NCI-H187 treated with DMSO at 0.1 percent for 48 hours (cell line): ENCODE measurements around the gene HHAT.

Experiments used
- DNase-seq: peaks from one replicate; lab custom pipeline; 2025; lab: John Stamatoyannopoulos, UW

HHAT gene

DNA sequence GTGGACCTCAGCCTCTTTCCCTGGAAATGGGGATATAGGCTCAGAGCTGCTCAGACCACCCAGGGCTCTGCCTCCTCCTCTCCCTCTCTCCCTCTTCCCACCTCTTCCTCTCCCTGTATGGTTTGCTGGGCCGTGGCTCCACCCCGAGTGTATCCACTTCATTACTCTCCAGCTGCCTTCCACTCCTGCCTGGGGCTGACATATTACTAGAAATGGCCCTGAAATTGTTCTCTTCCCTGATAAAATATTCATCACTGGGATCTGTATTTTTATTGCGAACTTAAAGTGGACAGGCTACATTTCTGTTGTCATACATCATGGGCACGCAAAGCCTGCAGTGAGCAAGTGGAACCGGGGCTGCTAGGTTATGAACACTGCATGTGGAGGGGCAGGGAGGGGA lies 225.0 kb downstream of the HHAT start:
- DNase-seq: no peak

DNA sequence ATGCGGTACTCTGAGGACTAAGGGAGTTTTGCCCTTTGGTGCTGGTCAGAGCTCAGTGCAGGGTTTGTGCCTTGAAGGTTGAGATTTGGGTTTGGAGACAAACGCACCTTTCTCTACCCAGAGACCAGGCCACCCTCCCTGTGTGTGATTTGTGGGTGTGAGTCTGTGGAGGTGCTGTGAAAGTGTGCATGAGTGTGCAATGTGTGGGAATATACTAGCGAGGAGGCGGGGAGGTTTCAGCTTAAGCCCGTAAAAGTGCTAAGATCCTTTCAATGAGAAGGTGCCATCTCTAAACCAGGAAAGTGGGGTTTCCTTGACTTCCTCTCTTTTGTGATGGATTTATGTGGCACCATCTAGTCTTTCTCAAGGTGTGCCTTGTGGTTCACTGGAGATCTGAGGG lies 225.7 kb downstream of the HHAT start:
- DNase-seq: no peak

DNA sequence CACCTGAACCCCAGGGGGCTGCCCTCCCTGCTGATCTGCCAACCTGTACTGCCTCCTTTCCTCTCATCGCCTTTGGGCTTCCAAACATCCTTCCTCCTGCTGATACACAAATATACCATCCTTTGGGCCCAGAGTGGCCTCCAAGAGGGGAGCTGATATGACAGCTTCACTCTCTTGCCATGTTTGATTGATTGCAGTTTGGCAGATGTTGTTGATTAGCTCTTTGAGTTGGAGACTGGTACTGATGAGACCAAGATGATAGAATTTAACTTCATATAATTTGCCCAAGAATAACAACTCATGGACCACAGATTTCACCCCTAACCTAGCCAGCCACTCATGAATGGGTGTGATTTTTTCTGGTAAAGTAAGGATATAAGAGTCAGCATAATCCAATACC lies 227.8 kb downstream of the HHAT start:
- no peak for DNase-seq

DNA sequence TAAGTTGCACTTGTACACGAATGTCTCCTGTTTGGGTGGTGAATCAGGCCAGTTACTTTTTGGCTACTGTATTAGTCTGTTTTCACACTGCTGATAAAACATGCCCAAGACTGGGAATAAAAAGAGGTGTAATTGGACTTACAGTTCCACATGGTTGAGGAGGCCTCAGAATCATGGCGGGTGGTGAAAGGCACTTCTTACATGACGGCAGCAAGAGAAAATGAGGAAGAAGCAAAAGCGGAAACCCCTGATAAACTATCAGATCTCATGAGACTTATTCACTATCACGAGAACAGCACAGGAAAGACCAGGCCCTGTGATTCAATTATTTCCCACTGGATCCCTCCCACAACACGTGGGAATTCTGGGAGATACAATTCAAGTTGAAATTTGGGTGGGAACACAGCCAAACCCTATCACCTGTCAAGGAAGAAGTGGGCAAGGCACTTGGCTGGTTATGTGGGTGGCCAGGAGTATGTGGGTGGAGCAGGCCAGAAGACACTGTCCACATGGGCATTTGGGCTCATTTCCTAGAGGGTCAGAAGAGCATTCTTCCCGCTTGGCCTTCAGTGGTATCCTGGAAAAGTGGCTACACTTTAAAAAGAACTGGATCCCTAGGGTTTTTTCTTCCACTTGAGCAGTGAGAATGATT lies 228.8 kb downstream of the HHAT start:
- DNase-seq: no peak

DNA sequence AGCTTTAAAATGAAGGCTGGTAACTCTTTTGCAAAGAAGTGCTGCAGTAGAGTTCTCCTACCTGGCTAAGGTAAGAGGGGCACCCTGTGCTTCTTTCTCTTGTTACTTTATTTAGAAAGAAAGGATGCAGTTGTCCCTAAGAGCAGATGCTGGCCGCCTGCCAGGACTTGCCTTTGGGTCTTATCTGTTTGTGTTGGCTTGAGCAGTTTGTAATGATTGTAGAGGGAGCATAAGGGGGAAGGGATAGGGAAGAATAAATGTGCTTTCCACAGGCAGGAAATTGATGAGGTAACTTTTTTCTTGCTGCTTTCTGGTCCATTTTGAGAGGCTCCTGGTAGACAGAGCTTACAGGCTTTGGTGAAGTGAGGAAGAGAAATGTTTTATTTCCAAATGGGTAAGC lies 229.6 kb downstream of the HHAT start:
- no peak for DNase-seq

DNA sequence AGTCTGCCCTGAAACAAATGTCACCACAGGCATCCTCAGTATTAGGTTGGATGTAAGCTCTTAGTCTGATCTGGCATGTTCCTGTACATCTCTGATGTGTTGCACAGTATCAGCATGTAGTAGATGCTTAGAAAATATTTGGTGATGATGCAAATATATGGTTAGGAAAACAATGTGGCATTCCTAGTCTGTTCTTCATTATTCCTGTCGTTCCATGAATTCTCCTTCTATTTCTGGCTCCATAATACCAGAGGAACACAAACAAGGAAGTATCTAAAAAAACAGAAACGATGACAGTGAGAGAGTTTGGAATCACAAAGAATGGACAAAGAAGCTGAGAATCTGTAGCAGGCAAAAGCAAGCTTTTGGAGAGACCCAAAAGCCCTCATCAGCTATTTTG lies 236.6 kb downstream of the HHAT start:
- DNase-seq: no peak

DNA sequence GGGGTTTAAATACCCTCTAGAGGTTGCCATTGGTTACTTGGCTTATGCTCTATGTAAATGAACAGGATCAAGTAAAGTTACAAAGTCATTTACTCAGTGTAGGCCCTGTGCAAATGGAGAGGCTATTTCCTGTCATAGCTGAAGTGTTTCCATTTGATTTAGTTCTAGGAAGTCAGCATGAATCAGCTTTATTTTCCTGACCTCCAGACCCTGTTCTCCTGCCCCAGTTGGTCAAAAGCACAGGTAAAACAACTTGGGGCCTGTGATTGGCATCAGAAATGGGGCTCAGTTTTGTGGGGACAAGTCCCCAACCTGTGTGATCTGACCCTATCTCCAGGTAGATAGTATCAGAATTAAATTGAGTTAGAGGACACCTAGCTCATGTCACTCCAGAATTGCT lies 239.9 kb downstream of the HHAT start:
- no peak for DNase-seq

DNA sequence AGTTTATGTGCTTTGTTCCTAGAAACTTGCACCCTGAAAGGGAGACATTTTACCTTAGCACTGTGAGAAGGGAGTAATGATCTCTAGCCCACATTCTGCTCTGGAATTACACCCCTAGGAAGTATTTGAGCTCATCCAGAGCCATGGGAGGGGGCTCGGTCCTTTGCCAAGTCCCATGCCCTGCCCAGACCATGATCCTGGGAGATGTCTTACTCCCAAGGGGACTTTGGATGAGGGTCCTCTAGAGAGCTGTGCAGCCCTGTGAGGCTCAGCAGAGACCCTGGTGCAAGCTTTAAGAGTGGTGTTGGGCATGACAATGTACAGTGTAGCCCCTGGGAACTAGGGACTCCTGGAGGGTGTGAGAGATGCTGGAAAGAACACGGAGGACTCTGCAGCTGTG lies 241.4 kb downstream of the HHAT start:
- no peak for DNase-seq

DNA sequence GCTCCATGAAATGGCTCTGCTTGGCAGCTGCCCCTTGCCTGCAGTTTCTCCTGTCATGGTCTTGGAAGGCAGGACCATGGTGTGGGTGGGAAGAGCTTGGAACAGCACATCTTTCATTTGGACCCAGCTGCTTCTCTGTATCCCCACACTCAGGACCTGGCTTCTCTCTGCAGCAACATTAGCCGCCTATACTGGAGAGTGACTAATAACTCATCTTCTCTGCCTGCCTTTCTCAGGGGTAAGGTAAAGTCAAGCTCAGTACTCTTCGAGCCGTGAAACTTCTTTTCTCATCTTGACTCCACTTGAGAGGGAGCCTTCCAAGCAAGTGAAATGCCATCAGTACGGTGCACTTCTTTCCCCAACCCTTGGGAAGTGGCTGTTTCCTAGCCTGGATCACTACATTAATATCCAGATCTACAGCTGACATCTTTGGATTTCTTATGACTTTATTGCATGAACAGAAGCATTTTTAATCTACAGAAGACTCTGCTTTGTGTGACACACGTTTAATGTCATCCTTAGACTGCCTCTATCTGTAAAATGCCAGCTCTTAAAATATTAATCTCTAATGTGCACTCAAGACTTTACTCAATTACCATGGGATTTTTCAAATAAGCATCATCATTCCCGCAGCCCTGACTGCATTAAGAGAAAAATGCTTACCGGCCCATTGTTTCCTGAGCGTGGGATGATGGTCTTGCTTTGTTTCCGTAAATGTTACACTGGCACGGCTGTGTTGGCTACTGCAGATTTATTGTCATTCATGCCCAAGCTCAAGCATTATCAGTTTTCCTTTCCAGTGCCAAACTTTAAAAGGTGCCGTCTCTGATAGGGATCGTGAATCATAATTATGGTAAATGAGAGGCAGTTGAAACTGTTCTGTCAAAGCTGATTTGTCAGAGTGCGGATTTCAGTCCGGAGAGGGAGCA lies 242.9 kb downstream of the HHAT start:
- DNase-seq: no peak

DNA sequence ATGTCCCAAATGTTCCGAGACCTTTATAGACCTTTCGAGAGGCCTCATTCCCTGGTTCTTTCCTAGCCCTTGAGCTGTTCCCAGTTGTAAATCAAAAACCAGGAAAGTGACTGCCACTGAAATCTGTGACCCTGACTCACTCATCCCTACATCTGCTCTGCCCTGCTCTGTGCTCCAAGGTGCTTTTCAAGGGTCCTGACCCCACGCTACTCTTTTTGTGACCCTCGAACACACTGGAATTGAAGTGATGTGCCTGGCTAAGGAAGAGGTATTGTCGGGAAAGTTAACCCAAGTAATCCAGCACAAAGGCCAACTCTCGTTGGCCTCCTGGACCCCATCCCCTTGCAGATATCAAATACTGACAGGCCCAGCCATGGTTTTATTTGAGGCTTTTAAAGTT lies 244.4 kb downstream of the HHAT start:
- no peak for DNase-seq

DNA sequence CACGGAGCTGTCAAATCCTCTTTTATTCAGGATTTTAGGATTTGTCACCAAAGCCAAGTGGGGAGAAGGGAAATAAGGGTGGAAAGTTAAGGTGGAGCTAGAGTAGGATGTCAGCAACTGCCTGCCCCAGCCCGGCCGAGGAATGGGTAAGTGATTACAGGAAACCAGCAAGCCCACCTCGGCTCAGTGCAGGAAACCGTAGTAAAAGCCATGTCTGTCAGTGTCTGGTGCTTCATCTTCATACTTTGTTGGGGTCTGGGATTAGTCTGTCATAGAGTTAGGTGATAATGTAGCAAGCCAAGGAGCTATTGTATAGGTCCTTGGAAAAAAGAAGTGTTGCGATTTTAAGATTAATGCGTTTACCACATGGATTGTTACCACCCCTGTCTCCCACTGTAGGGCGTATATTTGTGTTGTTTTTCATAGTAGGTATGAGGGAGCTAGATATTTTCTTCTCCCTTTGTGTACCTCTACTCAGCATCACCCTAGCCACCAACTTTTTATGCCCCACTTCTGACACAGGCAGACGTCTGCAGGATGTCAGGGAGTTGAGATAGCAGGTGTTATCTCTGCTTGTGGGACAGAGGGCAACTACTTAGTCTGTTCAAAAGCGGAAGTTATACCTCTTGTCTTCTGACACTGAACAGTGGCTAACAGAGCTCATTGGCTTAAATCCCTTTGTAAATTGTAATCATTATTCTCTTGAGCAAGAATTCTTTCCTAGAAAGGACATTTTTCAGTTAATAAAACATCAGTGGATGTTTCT lies 253.7 kb downstream of the HHAT start:
- no peak for DNase-seq

DNA sequence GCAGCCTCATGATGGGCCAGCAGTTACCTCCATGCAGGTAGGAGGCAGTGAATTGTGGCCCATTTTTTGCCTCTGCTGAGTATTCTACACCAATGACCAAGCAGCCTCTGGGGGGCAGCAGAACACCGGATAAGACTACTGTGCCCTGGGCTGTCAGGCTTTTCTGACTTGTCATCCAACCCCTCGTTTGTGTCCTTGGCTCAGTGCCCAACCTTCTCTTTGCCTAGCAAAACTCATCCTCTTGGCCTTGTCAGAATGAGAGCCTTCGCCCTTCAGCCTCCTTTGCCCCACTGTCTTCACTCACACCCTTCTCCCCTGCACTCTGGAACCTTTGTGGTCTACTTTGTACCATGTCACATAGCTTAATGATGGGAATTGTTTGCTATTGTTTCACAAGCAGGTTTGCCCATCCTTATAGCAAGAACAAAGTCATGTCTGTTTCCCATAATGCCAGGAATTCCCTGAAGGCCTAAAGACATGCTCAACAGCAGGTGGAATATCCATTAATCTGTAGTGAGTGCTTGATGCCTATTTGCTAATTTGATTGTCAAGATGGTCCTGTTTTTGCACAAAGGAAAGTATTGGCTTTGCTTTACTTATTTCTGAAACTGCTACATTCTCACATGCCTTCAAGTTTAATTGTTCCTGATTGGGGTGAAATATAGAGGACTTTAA lies 255.9 kb downstream of the HHAT start:
- DNase-seq: peak; percentile 71

DNA sequence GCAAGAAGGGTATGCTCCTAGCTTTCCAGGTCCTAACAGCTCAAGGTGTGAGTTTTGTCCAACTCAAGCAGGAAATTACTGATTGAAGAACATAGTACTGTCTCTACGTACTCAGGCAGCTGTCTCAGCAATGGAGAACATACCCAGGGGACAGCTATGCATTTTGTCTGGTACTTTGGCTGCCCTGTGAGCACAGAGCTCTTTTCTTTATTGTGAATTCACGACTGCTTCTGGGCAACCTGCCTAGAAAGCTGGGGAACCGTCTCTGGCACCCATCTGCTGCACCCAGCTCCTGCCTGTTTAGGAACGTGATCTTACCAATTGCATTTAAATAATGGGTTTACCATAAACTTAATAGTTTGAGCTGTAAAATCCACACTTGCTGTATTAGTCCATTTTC lies 258.1 kb downstream of the HHAT start:
- no peak for DNase-seq

DNA sequence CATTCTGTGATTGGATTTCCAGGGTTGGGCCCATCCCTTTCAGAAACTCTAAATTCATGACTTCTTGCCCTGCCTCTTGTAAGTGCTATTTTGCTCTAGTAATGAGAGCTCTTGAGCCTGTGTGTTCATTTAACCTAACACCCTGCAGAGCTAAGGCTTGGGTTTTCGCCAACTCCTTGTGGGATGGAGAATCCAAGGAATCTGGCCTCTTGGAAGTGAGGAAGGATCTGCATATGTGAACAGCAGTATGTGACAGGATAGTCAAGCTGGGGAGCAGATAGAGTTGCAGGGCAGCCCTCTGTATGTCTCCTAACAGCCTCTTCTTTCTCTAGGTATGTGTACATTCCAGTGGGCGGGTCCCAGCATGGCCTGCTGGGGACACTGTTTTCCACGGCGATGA lies 258.9 kb downstream of the HHAT start:
- DNase-seq: no peak

DNA sequence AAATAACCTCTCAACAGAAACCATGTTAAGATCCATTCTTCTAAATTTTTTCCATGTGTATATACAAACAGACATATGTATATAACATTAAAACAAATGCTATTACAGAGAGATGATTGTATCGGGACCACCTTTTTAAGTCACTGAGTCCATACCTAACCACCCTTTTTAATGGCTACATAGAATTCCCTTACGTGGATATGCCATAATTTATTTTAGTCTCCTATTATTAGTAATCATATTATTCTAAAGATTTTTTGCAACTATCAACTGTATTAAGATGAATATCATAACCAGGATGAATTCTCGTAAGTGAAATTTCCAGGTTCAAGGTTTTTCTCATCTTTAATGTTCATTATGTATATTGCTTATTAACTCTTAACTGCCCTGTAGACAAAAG lies 259.7 kb downstream of the HHAT start:
- no peak for DNase-seq

DNA sequence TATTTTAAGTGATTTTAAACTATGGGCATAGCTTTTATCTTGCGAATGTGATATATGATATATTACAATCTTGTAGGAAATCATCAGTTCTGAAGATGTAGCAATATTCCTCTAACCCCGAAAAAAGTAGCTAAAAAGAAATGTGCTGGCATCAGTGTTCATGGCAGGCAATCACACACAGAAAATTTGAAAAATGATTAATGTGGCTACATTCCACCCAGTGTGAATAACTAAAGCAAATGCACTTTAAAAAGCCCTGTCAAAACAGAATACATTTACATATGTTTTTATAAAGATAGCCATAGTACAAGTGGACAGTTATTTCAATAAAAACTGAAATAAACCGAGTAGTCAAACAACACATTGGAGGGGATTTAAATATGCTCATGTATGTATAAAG lies 260.2 kb downstream of the HHAT start:
- DNase-seq: no peak

DNA sequence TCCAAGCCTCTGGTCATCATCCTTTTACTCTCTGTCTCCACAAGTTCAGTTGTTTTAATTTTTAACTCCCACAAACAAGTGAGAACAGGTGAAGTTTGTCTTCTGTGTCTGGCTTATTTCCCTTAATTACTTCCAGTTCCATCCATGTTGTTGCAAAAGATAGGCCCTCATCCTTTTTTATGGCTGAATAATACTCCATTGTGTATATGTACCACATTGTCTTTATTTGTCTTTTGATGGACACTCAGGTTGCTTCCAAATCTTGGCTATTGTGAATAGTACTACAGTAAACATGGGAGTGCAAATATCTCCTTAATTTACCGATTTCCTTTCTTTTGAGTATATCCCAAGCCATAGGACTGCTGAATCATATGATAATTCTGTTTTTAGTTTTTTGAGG lies 262.5 kb downstream of the HHAT start:
- DNase-seq: no peak

DNA sequence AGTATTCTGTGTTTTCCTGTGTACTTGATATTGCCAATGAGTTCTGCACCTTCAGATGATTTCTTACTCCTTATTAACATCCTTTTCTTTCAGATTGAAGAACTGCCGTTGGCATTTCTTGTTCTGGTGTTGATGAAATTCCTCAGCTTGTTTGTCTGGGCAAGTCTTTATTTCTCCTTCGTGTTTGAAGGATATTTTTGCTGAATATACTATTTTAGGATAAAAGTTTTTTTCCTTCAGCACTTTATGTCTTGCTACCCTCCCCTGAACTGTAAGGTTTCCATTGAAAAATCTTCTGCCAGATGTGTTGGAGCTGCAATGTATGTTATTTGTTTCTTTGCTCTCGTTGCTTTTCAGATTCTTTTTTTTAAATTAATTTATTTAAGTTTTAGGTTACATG lies 265.9 kb downstream of the HHAT start:
- no peak for DNase-seq

DNA sequence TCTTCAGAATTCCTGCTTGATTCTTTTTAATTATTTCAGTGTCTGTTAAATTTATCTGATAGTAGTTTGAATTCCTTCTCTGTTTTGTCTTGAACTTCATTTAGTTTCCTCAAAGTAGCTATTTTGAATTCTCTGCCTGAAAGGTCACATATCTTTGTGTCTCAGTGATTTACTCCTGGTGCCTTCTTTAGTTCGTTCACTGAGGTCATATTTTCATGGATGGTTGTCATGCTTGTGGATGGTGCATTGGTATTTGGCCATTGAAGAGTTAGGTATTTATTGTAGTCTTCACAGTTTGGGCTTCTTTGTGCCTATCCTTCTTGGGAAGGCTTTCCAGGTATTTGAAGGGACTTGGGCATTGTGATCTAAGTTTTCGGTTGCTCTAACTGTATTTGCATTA lies 267.9 kb downstream of the HHAT start:
- no peak for DNase-seq

DNA sequence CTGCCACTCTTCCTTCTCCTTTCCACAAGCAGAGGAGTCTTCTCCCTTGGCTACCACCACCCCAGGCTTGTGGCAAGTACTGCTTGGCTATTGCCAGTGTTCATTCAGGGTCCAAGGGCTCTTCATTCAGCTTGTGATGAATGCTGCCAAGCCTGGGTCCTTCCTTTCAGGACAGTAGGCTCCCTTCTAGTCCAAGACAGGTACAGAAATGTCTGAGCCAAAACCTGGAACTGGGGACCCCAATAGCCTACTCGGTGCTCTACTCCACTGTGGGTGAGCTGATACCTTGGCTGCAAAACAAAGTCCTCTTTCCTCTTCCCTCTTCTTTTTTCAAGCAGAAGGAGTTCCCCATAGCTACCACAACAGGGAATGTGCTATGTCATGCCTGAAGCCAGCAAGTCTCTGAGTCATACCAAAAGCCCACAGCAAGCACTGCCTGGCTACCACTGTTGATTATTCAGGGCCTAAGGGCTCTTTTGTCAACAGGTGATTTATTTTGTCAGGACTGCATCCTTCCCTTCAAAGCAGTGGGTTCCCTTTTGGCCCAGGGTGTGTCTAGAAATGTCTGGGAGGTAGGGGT lies 268.9 kb downstream of the HHAT start:
- no peak for DNase-seq

DNA sequence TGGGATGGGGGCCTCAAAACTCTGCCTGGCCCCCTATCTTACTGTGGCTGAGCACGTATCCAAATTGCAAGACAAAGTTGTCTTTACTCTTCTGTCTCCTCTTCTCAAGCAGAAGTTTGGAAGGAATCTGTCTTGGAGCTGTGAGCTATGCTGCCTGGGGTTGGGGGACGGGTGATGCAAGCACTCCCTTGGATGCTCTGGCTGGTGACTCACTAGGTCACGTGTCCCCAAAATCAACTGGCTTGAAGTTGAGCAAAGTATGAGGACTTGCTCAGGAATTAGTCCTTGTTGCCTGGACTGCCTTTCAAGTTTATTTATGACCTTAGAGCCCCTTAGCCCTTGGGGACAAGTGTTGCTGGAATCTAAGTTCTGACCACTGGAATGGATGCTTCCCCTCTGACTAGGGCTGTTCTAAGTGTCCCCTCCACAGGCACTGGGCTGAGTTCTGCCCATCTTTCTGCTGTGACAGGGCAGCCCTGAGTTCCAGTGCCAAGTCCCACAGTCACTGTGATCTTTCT lies 269.5 kb downstream of the HHAT start:
- no peak for DNase-seq
